ENCODE results near the gene PXK.
A peak's percentile ranks its signal among the peaks of the same experiment; 100 is the strongest.

The PXK gene

DNA sequence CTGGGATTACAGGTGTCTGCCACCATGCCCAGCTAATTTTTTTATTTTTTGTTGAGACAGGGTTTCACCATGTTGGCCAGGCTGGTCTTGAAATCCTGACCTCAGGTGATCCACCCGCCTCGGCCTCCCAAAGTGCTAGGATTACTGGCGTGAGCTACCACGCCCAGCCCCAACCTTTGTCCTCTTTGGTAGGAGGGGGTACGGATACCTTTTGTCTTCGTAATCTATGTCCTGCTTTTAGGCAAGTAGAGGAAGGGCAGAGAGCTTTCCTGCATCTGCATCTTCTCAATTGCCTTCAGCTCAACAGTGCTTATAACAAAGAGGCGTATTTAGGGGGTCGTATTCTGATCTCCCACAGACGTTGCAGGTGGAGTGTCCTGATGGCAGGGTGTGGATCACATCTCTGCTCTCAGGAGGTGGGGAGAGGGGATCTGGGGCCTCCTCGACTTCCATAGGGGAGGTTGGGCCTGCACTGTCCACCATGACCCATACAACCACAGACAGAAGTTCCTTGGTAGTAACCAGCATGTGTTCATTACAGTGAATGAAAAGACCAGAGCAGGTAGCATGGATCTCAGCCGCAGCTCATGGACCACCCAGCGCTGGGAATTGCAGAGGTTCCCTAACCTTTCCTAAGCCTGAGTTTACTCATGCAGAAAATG is 137.8 kb downstream of the PXK start:
- no peaks in the 10 kb centered on the region for H3K27me3 Mint-ChIP-seq
- H3K4me3 Mint-ChIP-seq, result no peak overlapping the region
- no peak overlapping the region for H3K27ac Mint-ChIP-seq
- H3K9me3 Mint-ChIP-seq, result no peaks in the 10 kb centered on the region
- H3K36me3 Mint-ChIP-seq, result no peaks in the 10 kb centered on the region
- peaks cover 22% of the 10 kb centered on the region for H3K4me1 Mint-ChIP-seq

- H3K36me3 Mint-ChIP-seq, result no peaks in the 10 kb centered on the region
- H3K9me3 Mint-ChIP-seq, result no peaks in the 10 kb centered on the region
- H3K4me1 Mint-ChIP-seq, result peaks cover 20% of the 10 kb centered on the region
- no peak overlapping the region for H3K4me3 Mint-ChIP-seq
- no peaks in the 10 kb centered on the region for H3K27me3 Mint-ChIP-seq
- H3K27ac Mint-ChIP-seq, result no peak overlapping the region
Observed at GRCh38 chr3:58471025-58471887, 138.6 kb downstream of the PXK start.

DNA sequence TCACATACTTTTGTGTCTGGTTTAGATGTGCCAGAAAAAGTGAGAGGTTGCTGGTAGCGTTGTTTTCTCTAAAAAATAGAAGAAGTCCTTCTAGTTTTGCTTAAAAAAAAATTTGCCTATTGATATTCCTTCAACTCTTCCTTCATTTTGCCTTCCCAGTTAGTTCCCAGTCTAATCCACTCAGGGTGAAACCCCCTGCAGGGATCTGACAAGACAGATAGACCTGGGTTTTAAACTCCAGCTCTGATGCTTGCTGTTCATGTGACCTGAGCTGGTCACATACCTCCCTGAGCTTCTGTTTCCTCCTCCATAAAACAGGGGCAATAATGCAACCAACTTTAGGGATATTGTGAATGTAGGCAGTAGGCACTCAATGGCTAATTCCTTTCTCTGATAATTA is 140.6 kb downstream of the PXK start:
- Mint-ChIP-seq H3K4me3 (no peak overlapping the region), H3K9me3 (no peaks in the 10 kb centered on the region), H3K36me3 (no peaks in the 10 kb centered on the region), H3K27me3 (no peaks in the 10 kb centered on the region), H3K27ac (no peak overlapping the region), H3K4me1 (peaks cover 20% of the 10 kb centered on the region)

DNA sequence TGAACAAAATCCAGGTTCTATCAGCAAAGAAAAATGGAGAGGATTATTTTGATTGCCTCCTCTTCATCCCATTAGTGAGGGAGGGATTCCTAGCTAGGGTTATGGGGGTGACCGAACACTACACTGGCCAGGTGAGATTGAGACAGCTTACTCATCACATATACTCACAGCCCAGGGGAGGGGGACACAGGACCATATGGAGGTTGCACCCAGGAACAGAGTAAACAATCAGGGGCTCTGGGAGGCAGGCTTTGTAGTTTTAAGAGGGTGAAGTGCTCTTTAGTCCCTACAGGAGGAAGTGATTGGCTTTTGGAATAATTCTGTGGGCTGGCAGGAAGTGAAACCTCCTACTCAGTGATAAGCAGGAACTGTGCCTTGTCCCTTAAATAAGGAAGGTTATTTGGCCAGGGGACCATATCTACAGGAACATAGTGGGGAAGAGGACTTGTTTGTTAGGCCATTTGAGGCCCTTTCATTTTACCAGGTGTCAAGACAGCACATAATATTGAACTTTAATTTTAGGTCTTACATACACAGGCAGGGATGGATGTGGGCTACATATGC is 141.7 kb downstream of the PXK start:
- H3K27me3 Mint-ChIP-seq, result no peaks in the 10 kb centered on the region
- no peaks in the 10 kb centered on the region for H3K9me3 Mint-ChIP-seq
- H3K4me1 Mint-ChIP-seq, result peaks cover 20% of the 10 kb centered on the region
- H3K27ac Mint-ChIP-seq, result peak overlapping the region; percentile 31
- H3K4me3 Mint-ChIP-seq, result no peak overlapping the region
- H3K36me3 Mint-ChIP-seq, result no peaks in the 10 kb centered on the region

GRCh38 chr3:58474967-58475578 is 142.4 kb downstream of the PXK start:
- Mint-ChIP-seq H3K36me3 (no peaks in the 10 kb centered on the region), H3K9me3 (no peaks in the 10 kb centered on the region), H3K27ac (no peak overlapping the region), H3K4me1 (peaks cover 20% of the 10 kb centered on the region), H3K4me3 (no peak overlapping the region), H3K27me3 (no peaks in the 10 kb centered on the region)
